Mammary epithelial cell (primary cell): ENCODE data around the gene MED13.

Source experiments
- EZH2 ChIP-seq: IDR thresholded peaks from 2 replicates; pipeline ENCODE4 v1.6.1; 2012; ENCODE audit warnings: low read length, inconsistent platforms, borderline replicate concordance
- TF ChIP-seq, protein P1 (sequence below), 2 donors: IDR thresholded peaks in 1 of 2; conservative IDR thresholded peaks in 1 of 2; 2 replicates each; pipeline ENCODE4 v1.5.1; 2011 to 2012; ENCODE audit warnings: inconsistent platforms in 2 of 2, low read length in 2 of 2, mild to moderate bottlenecking in 2 of 2, control low read depth in 1 of 2, low read depth in 1 of 2; ENCODE audit not compliant: insufficient read depth in 1 of 2; ENCODE audit errors: extremely low read depth in 1 of 2

DNA sequence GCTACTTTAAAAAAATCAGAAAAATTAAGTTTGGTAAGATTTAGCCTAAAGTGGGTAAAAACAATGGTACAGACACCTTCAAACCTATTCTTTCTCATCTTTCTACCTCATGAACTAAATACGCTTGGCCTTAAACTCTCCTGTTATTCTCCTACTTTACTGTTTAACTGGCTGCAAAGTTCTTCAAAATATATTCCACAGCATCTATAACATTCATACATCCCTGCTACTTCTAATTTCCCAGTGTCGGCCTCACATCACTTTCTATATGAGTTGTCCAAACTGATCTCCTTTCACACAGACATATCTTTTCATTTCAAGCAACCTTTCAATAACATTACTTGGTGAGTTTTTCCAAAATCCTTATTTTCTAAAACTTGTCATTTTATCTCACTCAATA lies 64.0 kb downstream of the MED13 start:
- TF ChIP-seq, protein P1, sequence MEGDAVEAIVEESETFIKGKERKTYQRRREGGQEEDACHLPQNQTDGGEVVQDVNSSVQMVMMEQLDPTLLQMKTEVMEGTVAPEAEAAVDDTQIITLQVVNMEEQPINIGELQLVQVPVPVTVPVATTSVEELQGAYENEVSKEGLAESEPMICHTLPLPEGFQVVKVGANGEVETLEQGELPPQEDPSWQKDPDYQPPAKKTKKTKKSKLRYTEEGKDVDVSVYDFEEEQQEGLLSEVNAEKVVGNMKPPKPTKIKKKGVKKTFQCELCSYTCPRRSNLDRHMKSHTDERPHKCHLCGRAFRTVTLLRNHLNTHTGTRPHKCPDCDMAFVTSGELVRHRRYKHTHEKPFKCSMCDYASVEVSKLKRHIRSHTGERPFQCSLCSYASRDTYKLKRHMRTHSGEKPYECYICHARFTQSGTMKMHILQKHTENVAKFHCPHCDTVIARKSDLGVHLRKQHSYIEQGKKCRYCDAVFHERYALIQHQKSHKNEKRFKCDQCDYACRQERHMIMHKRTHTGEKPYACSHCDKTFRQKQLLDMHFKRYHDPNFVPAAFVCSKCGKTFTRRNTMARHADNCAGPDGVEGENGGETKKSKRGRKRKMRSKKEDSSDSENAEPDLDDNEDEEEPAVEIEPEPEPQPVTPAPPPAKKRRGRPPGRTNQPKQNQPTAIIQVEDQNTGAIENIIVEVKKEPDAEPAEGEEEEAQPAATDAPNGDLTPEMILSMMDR (conservative IDR thresholded peaks at IDR 0.05 in 1 of 2, IDR thresholded peaks at IDR 0.05 in 1 of 2; ENCODE audit: extremely low read depth in 1 of 2, insufficient read depth in 1 of 2, low read depth in 1 of 2, low read length in 2 of 2): no peak
- TF ChIP-seq EZH2: no peak
